HG03045 (cell line): ENCODE data around the gene MAMDC2.

Experiments used
- ATAC-seq: cut with Tn5 transposase; IDR thresholded peaks from one replicate; pipeline ENCODE4 v1.9.1; 2021; ENCODE audit warnings: mild to moderate bottlenecking, moderate library complexity; ENCODE audit not compliant: unreplicated experiment

Gene MAMDC2

DNA sequence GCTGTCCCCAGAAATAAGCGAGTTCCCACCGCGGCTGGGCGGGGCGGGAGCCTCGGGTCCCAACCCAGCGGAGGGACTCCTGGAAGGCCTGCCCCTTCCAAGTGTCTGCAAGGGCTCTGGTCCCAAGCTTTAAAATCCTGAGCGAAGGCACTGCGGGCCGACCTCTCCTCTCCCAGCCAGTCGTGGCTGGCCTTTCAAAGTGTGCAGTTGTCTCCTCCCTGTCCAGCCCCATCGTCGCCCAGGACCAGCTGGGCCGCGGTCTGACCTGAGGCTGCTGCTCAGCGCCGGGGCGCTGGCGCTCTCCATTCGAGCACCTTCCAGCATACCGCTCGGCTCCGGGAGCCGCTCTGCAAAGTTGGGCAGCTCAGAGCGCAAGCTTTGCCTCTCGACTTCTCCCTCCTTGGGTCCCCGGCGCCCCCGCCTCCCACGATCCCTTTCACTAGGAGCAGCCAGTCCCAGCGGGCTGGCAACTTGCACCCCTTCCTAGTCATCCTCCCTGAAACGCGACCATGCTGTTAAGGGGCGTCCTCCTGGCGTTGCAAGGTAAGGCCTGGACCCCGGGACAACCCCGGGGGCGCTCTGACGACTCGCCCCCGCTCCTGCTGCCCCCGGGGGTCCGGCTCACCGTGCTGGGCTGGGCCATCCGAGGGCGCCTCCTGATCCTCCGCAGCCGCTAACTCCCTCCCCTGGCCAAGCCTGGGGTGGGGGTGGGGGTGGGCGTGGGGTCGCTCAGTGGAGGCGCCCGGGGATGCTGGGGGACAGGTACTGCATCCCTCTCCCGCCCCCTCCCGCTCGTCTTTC lies at the start of gene MAMDC2:
MAMDC2 (plus strand) TSS at position 160 of the 801 bp plus-strand sequence; CDS start at position 510, 350 bp downstream.
- ATAC-seq: no peak

- no peak for ATAC-seq
Measured at GRCh38 chr9:69995846-69996245, 47.8 kb upstream of the MAMDC2 start.

DNA sequence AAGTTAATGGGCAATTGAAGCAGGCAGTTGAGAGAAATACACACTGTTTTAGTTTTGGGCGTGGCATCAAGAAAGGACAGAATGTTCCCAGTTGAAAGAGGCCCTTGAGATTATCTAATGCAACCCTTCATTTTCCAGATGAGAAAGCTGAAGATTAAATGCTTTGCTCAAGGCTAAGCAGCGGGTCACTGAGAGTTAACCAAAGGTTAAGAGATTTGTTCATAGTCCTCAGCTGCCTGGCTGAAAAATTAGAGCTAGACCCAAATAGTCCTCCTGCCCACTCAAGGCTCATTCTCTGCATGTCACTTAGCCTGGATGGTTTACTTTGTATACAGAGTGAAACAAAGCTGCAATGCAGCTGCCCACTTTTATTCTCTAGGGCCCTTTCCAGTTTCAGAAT lies 46.7 kb upstream of the MAMDC2 start:
- ATAC-seq: no peak

DNA sequence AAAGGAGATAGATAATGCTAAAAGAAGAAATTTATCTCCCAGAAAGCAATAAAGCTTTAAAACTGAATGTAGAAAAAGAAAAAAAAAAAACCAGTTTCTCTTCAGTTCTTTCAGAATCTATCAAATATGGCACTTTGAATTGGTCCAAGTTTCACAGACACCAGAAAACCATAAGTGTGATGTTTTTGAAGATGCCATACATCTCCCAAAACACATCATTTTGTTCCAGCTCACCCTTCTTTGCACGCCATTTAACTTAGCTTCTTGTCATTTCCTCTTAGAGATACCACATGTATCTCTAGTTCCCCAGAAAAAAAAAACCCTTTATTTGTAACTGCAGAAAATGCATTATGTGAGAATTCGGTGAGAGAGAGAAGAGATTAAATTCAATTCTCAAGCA lies 46.1 kb upstream of the MAMDC2 start:
- ATAC-seq: no peak

DNA sequence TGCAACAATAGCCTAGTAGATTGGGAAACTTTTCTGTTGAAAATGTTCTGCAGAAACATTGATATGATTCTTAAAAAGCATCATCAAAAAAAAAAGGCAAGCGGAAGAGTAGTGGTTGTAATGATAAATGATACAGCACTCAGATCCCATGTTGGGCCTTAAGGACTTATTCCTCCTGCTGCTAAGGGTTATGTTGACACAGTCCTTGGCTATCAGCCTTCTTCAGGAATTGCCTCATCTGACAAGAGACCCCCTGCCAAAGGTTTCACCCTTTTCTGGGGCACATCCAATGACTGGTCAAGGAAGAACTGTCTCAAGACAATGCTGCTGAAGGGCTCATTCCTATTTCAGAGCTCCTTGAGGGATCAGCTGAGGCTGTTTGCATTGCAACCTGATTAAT lies 44.3 kb upstream of the MAMDC2 start:
- ATAC-seq: no peak

DNA sequence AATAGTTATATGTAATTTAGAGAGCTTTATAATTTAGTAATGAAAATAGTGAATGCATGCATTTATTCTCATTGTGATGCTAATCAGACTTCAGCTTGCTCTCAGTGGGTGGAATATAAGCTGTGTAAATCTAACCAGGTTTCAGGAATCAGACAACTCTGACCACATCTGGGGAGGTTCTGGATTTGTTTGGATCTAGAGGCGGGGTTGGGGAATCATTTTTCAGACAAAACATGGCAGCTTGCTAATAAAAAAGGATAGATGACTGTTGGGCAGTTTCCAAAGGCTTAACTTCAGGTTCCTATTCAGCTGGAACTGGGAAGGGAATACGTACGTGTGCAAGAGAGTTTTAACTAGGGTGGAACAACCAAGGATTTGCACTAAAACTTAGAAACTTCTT lies 43.2 kb upstream of the MAMDC2 start:
- ATAC-seq: no peak

DNA sequence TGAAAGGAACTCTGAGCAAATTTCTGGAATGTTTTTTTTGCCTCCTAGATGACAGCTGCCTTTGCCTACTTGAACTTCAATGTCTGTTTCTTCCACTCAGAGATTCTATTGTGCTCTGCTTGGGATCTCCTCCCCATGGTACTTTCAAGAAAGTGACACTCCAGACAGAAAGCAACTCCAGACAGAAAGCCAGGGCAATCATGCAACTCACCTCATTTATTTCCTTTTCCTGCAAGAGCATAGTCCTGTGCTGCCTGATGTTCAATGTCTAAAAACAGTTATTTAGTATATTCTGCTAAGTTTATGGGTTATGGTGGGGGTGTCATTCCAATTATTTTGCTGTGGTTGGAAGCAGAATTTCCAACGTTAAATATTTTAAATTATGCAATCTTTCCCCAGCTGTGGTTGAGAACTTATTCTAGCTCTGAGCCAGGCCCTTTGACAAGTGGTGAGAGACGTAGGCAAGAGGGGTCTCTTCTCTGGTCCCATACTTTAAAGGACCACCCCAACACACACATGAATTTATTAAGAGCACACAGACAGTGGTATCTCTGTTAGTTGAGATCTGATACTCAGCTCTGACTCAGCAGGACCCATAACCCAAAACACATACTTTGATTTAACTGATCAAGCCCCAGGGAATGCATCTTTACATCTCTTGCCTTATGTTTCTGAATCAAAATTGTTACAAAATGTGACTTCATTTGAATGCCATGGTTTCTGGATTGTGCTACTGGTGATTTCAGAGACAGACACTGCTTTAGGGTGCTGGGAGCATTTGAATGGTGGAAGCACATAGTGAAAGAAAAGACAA lies 39.5 kb upstream of the MAMDC2 start:
- no peak for ATAC-seq

DNA sequence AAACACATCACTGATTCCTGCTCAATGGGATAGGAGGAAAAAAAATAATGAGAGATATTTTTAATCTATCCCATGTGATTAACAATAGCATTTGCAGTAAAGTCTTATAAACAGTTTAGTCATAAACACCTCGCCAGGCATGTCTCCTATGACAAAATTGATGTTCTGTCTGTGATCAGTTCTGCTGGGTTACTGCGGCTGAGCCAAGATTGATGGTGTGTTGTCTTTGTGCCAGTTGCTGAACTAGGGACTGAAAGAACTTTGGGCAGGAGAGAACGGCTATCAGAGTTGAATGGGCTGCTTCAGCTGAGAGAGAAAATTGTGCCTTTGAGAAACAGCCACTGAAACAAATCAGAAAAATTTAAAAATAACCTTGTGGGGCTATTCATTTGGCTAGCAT lies 37.3 kb upstream of the MAMDC2 start:
- no peak for ATAC-seq

DNA sequence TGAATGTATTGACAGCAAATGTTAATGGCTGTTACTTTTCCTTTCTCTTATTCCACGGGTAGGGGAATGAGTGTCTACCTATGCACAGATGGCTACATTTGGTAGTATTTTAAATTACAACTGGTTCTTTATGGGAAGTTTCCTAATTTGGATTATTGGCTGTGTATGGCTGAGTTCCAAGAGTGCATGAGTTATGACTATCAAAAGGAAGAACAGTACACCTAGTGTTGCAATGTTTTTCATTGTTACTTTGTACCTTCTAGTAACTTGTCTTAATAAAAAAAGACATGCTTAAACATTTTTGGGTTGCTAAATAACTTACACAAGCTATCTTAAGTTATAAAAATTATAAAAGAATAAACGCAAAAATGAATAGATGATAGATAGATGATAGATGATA lies 35.8 kb upstream of the MAMDC2 start:
- no peak for ATAC-seq

DNA sequence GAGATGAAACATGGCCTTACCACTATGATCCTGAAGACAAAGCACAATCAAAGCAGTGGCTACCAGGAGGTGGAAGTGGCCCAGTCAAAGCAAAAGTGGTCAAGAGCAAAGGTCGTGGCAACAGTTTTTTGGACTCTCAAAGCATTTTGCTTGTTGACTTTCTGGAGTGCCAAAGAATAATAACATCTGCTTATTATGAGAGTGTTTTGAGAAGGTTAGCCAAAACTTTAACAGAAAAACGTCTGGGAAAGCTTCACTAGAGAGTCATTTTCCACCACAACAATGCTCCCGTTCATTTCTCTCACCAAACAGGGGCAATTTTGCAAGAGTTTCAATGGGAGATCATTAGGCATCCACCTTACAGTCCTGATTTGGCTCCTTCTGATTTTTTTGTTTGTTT lies 33.6 kb upstream of the MAMDC2 start:
- no peak for ATAC-seq

DNA sequence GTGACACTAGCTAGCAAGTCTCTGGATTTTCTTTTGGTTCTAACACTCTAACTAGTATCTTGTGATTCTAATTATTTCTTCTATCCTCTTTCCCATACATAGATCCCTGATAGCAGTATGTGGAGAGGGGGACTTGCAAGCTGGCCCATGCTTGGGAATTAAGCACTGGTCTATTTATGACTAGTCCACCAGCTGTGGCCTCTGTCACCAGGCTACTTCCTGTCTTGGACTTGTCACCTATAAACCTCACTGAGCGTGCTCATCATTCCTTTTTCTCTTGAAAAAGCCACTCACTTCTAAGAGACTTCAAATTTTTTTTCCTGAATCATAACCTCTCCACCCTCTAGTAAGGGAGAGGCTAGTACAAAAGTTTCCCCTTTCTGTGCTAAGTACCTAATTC lies 32.3 kb upstream of the MAMDC2 start:
- no peak for ATAC-seq

GRCh38 chr9:70012569-70012968 lies 31.1 kb upstream of the MAMDC2 start:
- no peak for ATAC-seq

- ATAC-seq: no peak
Measured at GRCh38 chr9:70013598-70014196, 30.0 kb upstream of the MAMDC2 start.

GRCh38 chr9:70015099-70015498 lies 28.5 kb upstream of the MAMDC2 start:
- no peak for ATAC-seq

GRCh38 chr9:70020217-70020616 lies 23.4 kb upstream of the MAMDC2 start:
- ATAC-seq: no peak

- no peak for ATAC-seq
Measured at GRCh38 chr9:70020991-70021571, 22.6 kb upstream of the MAMDC2 start.

DNA sequence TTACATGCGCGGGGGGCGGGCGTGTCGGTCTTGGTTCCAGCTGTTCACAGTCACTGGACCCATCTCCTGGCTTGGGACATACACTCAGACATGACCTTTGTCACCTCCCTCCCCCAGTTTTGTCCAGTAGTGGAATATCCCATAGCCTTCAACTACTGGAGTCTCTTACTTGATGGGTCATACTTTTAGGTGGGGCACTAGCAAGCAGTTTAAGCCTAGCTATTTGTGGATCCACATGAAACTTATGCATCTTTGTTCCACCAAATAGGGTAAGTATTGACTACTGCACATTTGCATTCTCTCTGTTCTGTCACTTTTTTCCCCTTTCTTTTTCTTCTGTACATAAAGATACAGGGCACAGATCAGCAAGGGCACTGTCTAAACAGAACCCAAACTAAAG lies 15.4 kb upstream of the MAMDC2 start:
- ATAC-seq: no peak

DNA sequence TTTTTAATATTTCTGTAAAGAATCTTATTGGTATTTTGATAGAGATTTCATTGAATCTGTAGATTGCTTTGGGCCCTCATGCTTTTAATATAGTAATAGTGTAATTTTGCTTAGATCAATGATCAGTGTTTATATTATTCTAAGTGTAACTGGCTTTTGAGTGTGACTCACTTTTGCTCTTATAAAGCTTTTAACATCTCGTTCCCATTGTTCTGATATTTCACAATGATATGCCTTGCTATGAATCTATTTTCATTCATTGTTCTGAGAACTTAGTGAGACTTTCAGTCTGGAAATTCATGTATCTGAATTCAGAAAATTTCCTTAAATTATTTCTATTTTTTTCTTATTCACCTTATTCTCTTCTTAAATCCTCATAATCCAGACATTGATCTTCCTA lies 13.5 kb upstream of the MAMDC2 start:
- ATAC-seq: no peak

GRCh38 chr9:70031141-70031545 lies 12.5 kb upstream of the MAMDC2 start:
- no peak for ATAC-seq

DNA sequence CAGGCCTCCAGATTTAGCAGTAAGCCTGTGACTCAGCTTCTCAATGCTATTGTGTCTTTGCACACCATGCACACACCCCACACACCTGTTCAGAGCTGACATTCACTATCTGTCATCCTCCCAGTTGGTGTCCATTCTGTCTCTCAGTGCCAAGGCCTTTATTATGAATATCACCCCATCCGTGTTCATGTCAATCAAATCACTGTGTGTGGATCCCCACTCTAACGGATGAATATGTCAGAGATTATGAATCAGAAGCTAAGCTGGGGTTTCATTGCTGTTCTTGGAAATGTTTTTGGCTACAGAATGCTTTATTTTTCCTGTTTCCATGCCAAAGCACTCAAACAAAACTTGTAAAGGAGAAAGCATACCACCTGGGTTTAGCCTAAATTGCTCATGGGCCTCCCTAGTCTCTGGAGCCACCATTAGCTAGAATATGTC lies 9.4 kb upstream of the MAMDC2 start:
- ATAC-seq: no peak

- no peak for ATAC-seq
Measured at GRCh38 chr9:70035691-70036090, 8.0 kb upstream of the MAMDC2 start.
